ENCODE data around the gene OR10A6. TPM values are rescaled to one million over a fixed set of nuclear protein-coding genes. Genes with fewer than 3 reads are reported as not detected.

The OR10A6 gene
- polyA plus RNA-seq (ENCODE audit: insufficient read length) = 0.05 TPM
- long read RNA-seq, donor 1 = 0 reads
- long read RNA-seq, donor 2 = 0 reads
- long read RNA-seq, donor 3 = 0 reads
- long read RNA-seq, donor 4 = 0 reads
- long read RNA-seq, donor 5 = 0 reads
- long read RNA-seq, donor 6 = 0 reads
- long read RNA-seq, donor 7 = 0 reads
- long read RNA-seq, donor 8 = 0 reads

DNA sequence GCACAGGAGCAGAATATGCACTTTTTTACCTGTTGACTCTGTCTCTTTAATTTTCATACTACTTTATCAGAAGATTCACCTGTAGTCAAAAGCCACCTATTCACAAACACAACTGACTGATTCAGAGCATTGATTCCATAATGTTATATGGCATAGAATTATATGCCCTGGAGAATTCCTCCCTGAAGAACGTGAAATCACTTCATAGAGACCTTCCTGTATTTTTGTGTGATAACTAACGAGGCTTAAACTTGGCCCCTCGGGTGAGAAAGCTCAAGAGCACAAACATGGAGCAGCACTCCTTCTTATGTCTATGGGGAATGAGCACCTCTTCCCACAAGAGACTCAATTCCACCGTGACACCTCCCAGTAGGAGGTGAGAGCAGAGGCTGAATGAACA is at the start of gene OR10A6:
Gene OR10A6 (minus strand): TSS at position 101 of the 400 bp plus-strand sequence. CDS start 2,606 bp downstream, outside the sequence.
- no peak for DNase-seq

- no peak for DNase-seq
Observed at GRCh38 chr11:7977232-7977917, 46.3 kb upstream of the OR10A6 start.

DNA sequence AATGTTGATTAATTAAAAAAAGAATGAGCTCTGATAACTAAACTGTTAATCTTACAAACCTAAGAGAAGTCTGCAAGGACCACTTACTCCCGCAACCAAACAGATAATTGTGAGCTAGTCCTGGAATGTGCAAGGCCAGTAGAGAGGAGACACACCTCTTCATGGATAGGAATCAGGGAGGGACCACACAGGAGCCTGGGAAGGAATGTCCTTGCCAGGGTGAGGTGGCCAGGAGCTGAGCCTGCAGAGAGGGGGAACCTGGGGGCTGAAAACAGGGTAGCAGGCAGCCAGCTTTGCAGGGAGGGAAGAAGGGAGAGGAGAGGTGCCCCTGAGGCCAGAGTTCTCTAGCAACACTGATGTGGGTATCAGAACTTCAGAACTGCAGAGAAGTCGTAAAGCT is 43.6 kb upstream of the OR10A6 start:
- DNase-seq = no peak

GRCh38 chr11:7973011-7973410 is 41.9 kb upstream of the OR10A6 start:
- no peak for DNase-seq

DNA sequence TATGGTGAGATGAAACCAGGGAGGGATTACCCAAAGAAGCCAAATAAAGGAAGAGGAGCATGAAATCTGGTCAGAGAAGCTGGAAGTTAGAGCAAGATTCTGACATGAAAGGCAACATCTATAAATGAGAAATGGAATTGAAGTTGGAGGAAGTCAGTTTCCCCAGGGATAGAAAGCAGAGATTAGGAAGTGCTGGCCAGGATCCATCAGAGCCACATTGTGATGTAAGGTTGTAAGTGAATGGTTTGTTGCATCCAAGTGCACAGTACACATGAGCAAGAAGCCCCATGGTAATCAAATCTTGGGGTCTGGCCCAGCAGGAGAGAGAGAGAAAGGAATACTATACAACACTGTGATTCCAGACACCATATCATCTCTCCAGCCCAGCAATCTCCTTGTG is 40.8 kb upstream of the OR10A6 start:
- no peak for DNase-seq

DNA sequence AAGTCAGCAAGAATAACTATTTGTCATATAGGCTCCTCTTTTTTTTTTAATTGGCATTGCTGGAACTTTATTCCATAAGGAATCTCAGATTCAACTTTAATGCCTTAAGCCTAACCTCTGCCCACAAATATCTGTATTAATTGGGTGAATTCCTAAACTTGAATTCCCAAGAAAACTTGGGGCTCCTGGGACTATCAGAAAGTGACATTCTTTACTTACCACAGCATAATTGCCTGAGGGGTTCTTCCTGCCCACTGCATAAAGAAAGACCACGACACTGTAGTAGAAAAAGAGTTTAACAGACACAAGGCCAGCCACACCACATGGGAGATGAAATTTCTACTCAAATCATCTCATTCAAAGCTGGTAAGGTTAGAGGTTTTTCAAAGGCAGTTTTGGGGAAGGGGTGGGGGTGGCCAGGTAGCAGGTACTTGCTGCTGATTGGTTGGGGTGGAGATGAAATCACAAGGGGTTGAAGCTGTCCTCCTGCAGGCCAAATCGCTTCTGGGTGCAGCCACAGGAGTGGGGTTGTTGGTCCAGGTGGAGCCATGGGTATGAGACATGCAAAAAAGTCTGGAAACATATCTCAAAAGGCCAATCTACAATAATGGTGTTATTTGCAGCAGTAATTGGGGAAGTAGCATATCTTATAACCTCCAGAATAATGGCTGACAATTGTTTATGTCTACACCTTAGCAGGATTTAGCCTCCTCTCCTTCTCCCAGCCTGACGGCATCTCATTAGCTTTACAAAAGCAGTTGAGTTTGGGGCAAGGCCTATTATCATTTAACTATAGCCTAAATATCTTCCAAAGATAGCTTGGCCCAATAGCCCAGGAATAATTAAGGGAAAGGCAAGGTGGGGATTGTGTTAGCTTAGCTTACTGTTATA is 38.9 kb upstream of the OR10A6 start:
- no peak for DNase-seq

DNA sequence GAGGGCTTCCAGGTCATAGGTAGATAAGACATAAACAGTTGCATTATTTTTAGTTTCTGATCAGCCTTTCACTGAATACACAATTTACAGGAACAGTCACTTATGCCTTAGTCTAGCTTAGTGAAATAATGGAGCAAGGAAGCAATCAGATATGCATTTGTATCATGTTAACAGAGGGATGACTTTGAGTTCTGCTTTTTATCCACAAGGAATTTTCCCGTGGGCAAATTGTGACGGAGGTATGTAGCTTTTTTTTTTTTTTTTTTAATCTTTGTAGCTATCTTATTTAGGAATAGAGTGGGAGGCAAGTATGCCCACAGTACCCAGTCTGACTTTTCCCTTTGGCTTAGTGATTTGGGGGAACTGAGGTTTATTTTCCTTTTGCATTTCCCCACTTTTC is 37.6 kb upstream of the OR10A6 start:
- DNase-seq = no peak

GRCh38 chr11:7967826-7968225 is 36.8 kb upstream of the OR10A6 start:
- no peak for DNase-seq

DNA sequence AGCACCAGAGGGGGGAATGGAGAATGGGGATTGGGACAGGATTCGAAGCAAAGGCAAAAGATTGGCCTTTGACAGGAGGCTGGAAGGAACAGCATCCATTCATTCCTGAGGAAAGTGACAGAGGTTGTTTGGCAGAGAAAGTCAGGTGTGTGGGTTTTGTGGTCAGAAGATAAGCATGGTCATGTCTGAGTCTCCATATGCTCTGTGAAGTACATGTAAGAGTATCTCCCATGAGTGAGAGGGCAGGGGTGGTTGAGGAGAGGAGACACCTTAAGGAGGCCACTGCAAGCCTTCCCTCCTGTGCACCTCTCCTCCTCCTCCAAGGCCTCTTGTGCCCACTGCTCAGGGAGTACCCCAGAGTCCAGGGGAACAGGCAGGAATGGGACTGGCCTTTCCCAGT is 36.0 kb upstream of the OR10A6 start:
- DNase-seq = no peak

DNA sequence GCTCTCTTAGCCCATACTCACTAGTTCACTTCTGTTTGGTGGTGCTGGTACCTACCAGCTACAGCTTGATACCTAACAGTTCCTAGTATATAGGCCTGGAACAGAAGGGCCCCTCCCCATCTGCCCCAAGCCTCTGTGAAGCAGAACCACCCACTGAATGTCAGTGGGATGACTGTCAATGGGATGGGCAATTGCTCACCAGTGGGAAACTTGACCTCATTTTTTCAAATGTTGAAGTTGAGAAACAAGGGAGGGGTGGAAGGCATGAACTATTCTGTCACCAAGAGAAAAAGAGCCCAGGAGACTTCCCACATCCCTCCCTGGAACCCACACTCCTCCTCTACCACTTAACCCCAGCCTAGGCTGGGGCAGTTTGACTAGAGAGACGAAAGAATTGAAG is 34.3 kb upstream of the OR10A6 start, which contains the start of gene NLRP10:
Gene NLRP10 (minus strand): TSS at position 62 of the 400 bp plus-strand sequence. CDS start 1,952 bp downstream, outside the sequence.
- DNase-seq = no peak

DNA sequence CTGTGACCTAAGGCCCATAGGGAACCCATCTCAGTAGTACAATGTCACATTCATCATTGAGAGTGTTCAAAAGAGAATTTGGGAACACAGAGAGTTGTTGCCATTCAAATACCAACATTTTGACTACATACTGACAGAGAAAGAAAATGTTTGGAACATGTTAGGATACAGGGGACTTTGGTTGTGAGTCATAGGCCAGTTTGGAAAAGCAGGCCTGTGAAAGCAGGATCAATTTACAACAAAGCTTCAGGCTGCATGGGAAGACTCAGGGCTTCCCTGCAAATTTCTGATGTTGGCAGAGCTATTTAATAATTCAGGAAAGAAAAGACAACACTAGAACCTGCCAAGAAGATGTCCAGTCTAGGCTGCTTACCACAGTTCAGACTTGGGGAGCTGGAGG is 33.8 kb upstream of the OR10A6 start:
- no peak for DNase-seq

- DNase-seq = no peak
Observed at GRCh38 chr11:7964261-7964660, 33.2 kb upstream of the OR10A6 start.

- no peak for DNase-seq
Observed at GRCh38 chr11:7955191-7955590, 24.1 kb upstream of the OR10A6 start.

GRCh38 chr11:7949934-7950333 is 18.9 kb upstream of the OR10A6 start:
- DNase-seq = no peak

GRCh38 chr11:7944123-7944522 is 13.1 kb upstream of the OR10A6 start:
- DNase-seq = no peak

- DNase-seq = no peak
Observed at GRCh38 chr11:7941608-7942007, 10.5 kb upstream of the OR10A6 start, which contains the start of gene OR10A3. OR10A3 (minus strand) TSS chr11:7941708; CDS start chr11:7939520, 2,188 bp downstream.

DNA sequence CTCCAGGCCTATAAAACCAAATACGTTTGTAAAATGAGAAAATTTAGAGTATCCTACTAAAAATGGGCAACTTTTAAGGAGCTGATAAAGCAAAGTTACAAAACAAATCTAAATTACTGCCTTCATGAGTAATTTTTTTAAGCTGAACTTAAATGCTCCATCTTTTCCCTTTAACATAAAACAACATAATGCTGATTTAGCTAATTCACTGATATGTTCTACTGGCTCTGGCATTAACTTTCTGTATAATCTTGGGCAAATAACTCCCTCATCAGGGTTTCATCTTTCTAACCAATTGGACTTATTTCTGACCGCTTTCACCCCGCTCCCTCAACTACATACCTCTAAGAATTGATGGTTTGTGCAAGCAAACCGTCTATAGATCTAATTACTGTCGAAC is 10.1 kb upstream of the OR10A6 start:
- DNase-seq = no peak

DNA sequence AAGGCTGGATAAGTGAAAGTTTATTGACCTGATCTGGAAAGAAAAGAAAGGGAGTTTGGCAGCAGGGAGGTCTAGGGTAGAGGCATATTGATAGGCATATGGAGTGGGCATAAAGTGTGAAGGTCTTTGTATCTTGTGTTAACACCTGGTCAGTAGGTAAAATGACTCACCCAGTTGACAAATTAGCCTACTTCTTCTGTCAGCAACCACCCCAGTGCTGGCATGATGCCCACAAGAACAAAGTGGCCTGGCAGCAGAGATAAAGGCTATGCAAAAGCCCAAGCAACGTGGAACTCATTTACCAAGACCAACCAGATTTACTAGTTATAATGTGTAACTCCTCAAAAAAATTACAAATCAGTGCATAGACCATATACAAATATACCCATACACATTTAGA is 5.5 kb upstream of the OR10A6 start:
- no peak for DNase-seq

DNA sequence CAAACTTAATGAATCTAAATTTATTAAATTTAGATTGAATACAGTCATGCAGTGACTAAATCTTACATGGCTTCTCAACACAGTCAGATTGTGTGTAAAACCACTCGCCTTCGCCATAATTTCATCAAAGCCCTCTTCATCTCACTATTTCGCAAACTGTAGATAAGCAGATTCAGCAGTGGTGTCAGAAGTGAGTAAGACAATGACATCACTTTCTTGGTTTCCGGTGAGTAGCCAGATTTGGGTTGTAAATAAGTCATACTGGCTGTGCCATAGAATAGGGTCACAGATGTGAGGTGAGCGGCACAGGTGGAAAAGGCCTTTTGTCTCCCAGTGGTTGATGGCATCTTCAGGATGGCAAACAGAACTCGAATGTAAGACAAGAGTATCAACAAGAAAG is 3.4 kb downstream of the OR10A6 start:
- no peak for DNase-seq

DNA sequence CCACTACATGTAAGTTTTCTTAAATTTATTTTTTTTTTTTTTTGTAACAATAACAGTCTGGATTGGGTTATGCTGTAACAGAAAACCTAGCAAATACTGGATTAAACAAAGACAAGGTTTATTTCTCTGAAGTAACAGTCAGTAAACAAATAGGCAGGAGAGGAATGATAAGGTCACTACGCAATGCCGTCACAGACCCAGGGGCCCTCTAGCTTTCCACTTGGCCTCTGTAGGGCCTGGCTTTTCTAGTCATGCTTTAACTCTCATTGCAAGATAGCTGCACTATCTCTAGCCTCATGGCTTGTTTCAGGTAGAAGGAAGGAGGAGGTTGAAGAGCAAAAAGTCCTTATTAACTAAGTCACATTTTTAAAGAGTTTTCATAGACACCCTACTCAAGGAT is 6.5 kb downstream of the OR10A6 start:
- DNase-seq = no peak

DNA sequence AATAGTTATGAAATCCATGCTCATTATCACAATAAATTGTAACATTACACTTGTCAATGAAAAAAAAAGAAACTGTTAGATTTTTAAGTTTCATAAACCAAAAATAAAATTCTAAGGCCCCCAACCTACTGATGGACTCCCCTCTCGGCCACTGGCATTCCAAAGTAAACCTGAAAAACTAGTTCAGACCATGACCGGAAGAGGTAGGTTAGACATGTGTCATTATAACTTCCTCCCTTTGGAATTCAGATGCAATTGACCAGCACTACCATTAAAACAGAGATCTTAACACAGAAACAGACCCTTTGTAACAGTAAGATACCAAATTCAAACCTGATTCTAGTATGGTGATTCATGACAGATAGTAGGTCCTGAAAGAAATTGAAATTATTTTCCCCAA is 12.9 kb downstream of the OR10A6 start:
- no peak for DNase-seq

DNA sequence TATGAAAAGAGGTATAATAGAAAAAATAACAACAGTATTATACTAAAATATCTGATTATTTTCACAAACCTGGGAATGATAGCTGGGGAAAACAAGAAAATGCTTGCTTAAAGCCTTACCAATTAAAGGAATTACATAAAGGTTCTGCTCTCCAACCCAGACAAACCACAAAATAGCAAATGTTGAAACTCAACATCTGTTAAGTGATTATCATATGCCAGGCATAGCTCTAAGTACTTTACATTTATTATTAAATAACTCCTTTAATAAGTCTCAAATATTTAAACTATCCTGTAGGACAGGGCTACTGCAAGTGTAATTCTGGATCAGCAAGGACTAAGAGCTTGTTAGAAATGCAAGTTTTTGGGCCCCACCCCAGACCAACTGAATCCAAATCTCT is 20.1 kb downstream of the OR10A6 start:
- DNase-seq = no peak

- DNase-seq = no peak
Observed at GRCh38 chr11:7910286-7910788, 20.7 kb downstream of the OR10A6 start.
